ENCODE measurements around the gene ZFYVE28.

The ZFYVE28 gene

DNA sequence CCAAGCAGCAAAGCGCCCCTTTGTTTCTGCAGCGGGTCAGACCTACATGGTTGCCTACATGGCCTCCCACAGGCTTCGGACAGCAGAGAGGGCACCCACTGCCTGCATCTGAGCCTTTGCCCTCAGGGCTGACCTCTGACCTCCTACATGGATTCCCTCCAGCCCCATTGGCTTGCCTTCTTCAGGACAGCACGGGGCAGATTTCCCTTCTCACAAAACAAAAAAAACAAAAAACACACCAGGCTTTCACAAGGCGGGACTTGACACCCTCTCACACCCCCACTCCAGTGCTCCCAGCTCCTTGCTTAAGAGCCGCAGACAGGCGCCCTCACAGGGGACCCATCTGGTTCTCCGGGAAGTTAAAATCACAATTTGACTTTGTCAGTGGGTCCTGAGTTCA is 32.9 kb downstream of the ZFYVE28 start:
- TF ChIP-seq, protein P1, sequence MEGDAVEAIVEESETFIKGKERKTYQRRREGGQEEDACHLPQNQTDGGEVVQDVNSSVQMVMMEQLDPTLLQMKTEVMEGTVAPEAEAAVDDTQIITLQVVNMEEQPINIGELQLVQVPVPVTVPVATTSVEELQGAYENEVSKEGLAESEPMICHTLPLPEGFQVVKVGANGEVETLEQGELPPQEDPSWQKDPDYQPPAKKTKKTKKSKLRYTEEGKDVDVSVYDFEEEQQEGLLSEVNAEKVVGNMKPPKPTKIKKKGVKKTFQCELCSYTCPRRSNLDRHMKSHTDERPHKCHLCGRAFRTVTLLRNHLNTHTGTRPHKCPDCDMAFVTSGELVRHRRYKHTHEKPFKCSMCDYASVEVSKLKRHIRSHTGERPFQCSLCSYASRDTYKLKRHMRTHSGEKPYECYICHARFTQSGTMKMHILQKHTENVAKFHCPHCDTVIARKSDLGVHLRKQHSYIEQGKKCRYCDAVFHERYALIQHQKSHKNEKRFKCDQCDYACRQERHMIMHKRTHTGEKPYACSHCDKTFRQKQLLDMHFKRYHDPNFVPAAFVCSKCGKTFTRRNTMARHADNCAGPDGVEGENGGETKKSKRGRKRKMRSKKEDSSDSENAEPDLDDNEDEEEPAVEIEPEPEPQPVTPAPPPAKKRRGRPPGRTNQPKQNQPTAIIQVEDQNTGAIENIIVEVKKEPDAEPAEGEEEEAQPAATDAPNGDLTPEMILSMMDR (IDR thresholded peaks at IDR 0.05): no peak

DNA sequence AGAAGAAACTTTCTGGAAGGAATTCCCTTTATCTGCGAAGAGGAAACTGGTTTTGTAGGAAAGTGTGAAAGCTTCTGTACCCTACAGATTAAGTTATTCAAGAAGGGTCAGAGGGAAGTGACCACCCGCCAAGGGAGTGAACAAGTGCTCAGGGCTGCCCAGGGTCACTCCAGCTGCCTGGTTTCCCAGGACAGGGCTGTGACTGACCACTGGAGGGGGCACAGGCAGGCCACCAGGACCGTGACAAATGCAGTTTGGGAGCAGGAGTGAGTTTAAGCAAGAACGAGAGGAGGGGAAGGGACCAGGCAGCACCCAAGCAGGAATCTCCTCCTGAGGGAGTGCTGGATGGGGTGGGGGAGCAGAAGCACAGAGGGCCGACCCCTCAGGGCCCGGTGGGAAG is 34.2 kb downstream of the ZFYVE28 start:
- TF ChIP-seq, protein P1 (IDR thresholded peaks at IDR 0.05): no peak

DNA sequence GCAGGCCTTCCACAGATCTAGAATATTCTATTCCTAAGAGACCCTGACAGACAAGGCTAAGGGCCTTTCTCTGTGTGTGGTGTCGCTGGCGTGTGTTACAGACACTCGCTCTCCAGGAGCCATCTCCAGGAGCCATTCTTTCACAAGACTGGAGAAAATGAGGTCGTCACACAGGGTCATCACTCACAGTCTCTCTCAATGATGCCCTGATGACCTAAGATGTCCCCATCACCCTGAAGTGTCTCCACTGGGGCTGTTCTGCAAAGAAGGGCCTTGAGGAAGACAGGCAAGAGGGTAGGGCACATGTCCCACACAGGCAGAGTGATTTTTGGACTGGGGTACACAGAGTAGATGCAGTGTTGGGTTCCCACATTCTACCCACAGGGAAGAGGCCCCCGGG is 34.7 kb downstream of the ZFYVE28 start:
- TF ChIP-seq, protein P1 (IDR thresholded peaks at IDR 0.05): no peak

DNA sequence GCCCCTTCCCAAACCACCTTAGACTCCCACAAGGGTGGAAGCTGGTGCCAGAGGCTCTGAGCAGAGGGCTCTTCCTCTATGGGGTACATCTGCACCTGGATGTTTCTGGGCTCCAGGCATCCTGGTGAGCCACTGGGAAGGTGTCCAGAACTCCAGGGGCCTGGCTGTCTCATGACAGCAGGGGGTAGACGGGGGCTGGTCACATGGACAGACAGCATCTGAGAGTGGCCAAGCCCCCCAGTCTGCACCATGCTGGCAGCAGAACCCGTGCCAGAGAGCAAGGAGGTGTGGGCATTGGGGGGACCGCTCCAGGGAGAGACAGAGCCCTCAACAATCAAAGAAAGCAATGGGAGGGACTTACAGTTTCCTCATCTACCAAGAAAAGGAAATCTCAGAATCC is 39.5 kb downstream of the ZFYVE28 start:
- TF ChIP-seq, protein P1 (IDR thresholded peaks at IDR 0.05): no peak

DNA sequence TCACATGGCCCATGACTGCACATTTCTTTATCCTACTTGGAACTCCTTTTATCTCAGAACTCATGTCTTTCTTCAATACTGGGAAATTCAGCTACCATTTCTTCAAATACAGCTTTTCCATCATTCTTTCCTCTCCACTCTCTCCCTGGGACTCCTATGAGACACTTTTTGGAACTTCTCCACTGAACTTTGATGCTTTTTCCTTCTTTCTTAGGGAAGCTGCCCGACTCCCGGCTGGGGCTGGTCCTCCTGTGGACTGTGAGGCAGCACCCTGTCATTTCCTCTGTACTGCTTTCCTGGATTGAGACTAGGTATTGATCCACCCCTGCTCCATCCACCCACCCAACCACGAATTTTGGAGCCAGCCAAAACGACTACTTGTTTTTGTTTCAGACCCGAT is 40.0 kb downstream of the ZFYVE28 start:
- TF ChIP-seq, protein P1 (IDR thresholded peaks at IDR 0.05): no peak

DNA sequence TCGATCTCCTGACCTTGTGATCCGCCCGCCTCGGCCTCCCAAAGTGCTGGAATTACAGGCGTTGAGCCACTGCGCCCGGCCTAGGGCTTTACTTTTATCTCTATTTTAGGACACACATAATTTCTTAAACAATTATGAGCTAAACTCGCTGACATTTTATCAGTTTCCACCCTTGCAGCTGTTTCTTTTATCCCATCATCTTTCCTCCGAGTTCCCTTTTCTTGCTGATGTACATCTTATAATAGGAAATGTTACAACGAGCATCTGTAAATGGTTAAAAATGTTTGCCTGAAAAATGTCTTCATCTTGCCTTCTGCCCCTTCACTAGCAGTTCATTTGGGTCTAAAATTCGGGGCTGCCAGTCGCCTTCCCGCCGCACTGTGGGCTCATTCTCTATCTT is 41.2 kb downstream of the ZFYVE28 start:
- TF ChIP-seq, protein P1 (IDR thresholded peaks at IDR 0.05): no peak

DNA sequence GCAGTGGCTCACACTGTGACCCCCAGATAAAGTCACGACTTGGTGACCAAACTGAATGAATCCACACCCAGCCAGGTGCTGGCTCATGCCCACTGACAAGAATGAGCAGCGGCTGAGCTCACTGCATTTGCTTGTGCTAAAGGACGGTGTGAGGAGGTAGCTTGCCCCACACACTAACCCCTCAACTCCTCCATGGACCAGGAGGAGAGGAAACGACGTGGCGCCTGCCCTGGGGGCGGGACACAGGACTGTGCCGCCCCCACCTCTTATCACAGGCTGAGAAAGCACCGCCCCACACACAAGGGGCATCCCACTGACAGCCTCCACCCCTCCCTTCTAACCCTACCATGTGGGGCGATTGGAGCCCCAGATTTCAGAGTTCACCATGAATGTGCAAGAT is 43.0 kb downstream of the ZFYVE28 start:
- TF ChIP-seq, protein P1 (IDR thresholded peaks at IDR 0.05): no peak

DNA sequence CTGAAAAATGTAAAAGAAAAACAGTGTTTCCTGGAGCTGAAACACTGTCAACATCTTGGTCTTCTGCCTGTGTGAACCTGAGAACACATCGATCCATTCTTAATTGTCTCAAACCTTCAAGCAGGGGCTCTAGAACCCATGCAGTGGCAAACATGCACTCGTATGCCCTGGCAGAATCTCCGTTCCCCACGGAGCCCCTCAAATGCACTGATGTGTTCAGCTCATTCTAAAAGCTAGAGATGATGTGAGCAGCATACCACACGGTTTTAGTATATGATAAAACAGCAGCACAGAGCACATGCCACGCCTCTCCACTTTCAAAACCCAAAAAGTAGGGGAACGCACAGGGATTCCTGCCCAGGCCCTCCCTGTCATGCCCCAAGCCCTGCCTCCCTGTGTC is 44.9 kb downstream of the ZFYVE28 start:
- TF ChIP-seq, protein P1 (IDR thresholded peaks at IDR 0.05): no peak

Measured in LNCAP (cell line).